ENCODE results near the gene TERT. TPM values are rescaled to one million over a fixed set of nuclear protein-coding genes. Genes with fewer than 3 reads are reported as not detected.

Gene TERT
- total and polyA plus RNA-seq, 2 experiments from 2014 or later: 0.08 TPM; not detected in 1

GRCh38 chr5:1243487-1244130 is 51.3 kb downstream of the TERT start:
- Histone ChIP-seq H3K27me3 (no peaks in the 10 kb centered on the region), H3K4me3 (no peak overlapping the region), H3K79me2 (no peaks in the 10 kb centered on the region), H3K9me3 (ENCODE audit: low read depth) (no peaks in the 10 kb centered on the region), H2AFZ (no peak overlapping the region), H4K20me1 (ENCODE audit: insufficient read depth, poor library complexity, severe bottlenecking) (no peaks in the 10 kb centered on the region), H3K27ac (no peak overlapping the region), H3K36me3 (replicated peaks; ENCODE audit: insufficient read depth, low read depth) (no peaks in the 10 kb centered on the region), H3K4me2 (no peak overlapping the region), H3K4me1 (ENCODE audit: insufficient read depth) (no peaks in the 10 kb centered on the region), H3K9me2 (replicated peaks; ENCODE audit: insufficient read depth) (no peaks in the 10 kb centered on the region)
- no peak for DNase-seq (ENCODE audit: low spot score)
- TF ChIP-seq EZH2phosphoT487 (IDR thresholded peaks at IDR 0.05; ENCODE audit: low read depth, severe bottlenecking, unreplicated experiment): no peak
- no peak for TF ChIP-seq EZH2 (IDR thresholded peaks at IDR 0.05; ENCODE audit: borderline replicate concordance)
- no peak for TF ChIP-seq CTCF (IDR thresholded peaks at IDR 0.05; ENCODE audit: poor library complexity)
- 68% methylated on average over 23 of the region's 33 CpGs for WGBS (ENCODE audit: low lambda C conversion rate, missing lambda C conversion rate)

GRCh38 chr5:1242733-1243486 is 52.0 kb downstream of the TERT start:
- Histone ChIP-seq H4K20me1 (ENCODE audit: insufficient read depth, poor library complexity, severe bottlenecking) (no peaks in the 10 kb centered on the region), H3K9me3 (ENCODE audit: low read depth) (no peaks in the 10 kb centered on the region), H2AFZ (no peak overlapping the region), H3K36me3 (replicated peaks; ENCODE audit: insufficient read depth, low read depth) (no peaks in the 10 kb centered on the region), H3K9me2 (replicated peaks; ENCODE audit: insufficient read depth) (no peaks in the 10 kb centered on the region), H3K27ac (no peak overlapping the region), H3K79me2 (no peaks in the 10 kb centered on the region), H3K4me3 (no peak overlapping the region), H3K4me2 (no peak overlapping the region), H3K27me3 (no peaks in the 10 kb centered on the region), H3K4me1 (ENCODE audit: insufficient read depth) (no peaks in the 10 kb centered on the region)
- no peak for DNase-seq (ENCODE audit: low spot score)
- whole genome bisulfite sequencing (ENCODE audit: low lambda C conversion rate, missing lambda C conversion rate): 85% methylated on average over 14 of the region's 14 CpGs
- TF ChIP-seq CTCF (IDR thresholded peaks at IDR 0.05; ENCODE audit: poor library complexity): no peak
- TF ChIP-seq EZH2phosphoT487 (IDR thresholded peaks at IDR 0.05; ENCODE audit: low read depth, severe bottlenecking, unreplicated experiment): no peak
- TF ChIP-seq EZH2 (IDR thresholded peaks at IDR 0.05; ENCODE audit: borderline replicate concordance): no peak

- no peaks in the 10 kb centered on the region for H3K9me2 ChIP-seq (replicated peaks; ENCODE audit: insufficient read depth)
- H3K27me3 ChIP-seq: no peaks in the 10 kb centered on the region
- no peaks in the 10 kb centered on the region for H3K79me2 ChIP-seq
- TF ChIP-seq CTCF (IDR thresholded peaks at IDR 0.05; ENCODE audit: poor library complexity): no peak
- no peak overlapping the region for H3K4me3 ChIP-seq
- WGBS (ENCODE audit: low lambda C conversion rate, missing lambda C conversion rate): 87% methylated on average over 22 of the region's 22 CpGs
- H3K27ac ChIP-seq: no peak overlapping the region
- H2AFZ ChIP-seq: no peak overlapping the region
- no peak overlapping the region for H3K4me2 ChIP-seq
- H3K4me1 ChIP-seq (ENCODE audit: insufficient read depth): no peaks in the 10 kb centered on the region
- H3K9me3 ChIP-seq (ENCODE audit: low read depth): no peaks in the 10 kb centered on the region
- DNase-seq (ENCODE audit: low spot score): no peak
- no peaks in the 10 kb centered on the region for H3K36me3 ChIP-seq (replicated peaks; ENCODE audit: insufficient read depth, low read depth)
- no peaks in the 10 kb centered on the region for H4K20me1 ChIP-seq (ENCODE audit: insufficient read depth, poor library complexity, severe bottlenecking)
These were observed 53.3 kb downstream of the TERT start for GRCh38 chr5:1241509-1242080.

All from hepatocyte (in vitro differentiated cells).